ENCODE measurements around the gene EXOSC7. TPM values are rescaled to one million over a fixed set of nuclear protein-coding genes. Genes with fewer than 3 reads are reported as not detected.
A peak's percentile ranks its signal among the peaks of the same experiment; 100 is the strongest.

The EXOSC7 gene
- total RNA-seq: 56.2 TPM

- DNase-seq (ENCODE audit: extremely low spot score in 2 of 2): peak in 1 of 2 donors; percentile 91
- Histone ChIP-seq H3K4me3 (peak within 1 kb of the TSS; percentile 91 to 96), H3K27ac (peak within 1 kb of the TSS; percentile 85), H3K9me3 (no peaks in the 10 kb centered on the region), H3K4me1 (peaks cover 78% of the 10 kb centered on the region), H3K27me3 (no peaks in the 10 kb centered on the region), H3K36me3 (no peaks in the 10 kb centered on the region)
- intact Hi-C loops (cut with DNase I): no loop called here
- TF ChIP-seq CTCF (IDR thresholded peaks at IDR 0.05) (no peak), POLR2A (IDR thresholded peaks at IDR 0.05) (no peak), POLR2AphosphoS5 (IDR thresholded peaks at IDR 0.05; ENCODE audit: insufficient read depth in 1 of 2, low read depth in 1 of 2) (peak in 1 of 2 donors; percentile 82)
Measured at GRCh38 chr3:44976002-44976815, at the start of gene EXOSC7, which contains the start of gene ZDHHC3. TSS of gene EXOSC7 (plus strand) at chr3:44976244. CDS start at chr3:44976278, 34 bp downstream. TSS of gene ZDHHC3 (minus strand) at chr3:44976174. CDS start at chr3:44959436, 16,738 bp downstream.

- Histone ChIP-seq H3K36me3 (peaks cover 0 to 46% of the 10 kb centered on the region in 2 donors), H3K4me3 (no peak overlapping the region), H3K27me3 (no peaks in the 10 kb centered on the region), H3K27ac (no peak overlapping the region), H3K9me3 (no peaks in the 10 kb centered on the region), H3K4me1 (no peaks in the 10 kb centered on the region)
- DNase-seq (ENCODE audit: extremely low spot score in 2 of 2): no peak
- TF ChIP-seq POLR2AphosphoS5 (IDR thresholded peaks at IDR 0.05; ENCODE audit: insufficient read depth in 1 of 2, low read depth in 1 of 2) (no peak), CTCF (IDR thresholded peaks at IDR 0.05) (no peak), POLR2A (IDR thresholded peaks at IDR 0.05) (no peak)
- intact Hi-C loops (cut with DNase I): no loop called here
Measured at GRCh38 chr3:44926921-44927320, 49.1 kb upstream of the EXOSC7 start.

- no peaks in the 10 kb centered on the region for H3K9me3 ChIP-seq
- H3K4me3 ChIP-seq: no peak overlapping the region
- DNase-seq (ENCODE audit: extremely low spot score in 2 of 2): no peak
- no peak overlapping the region for H3K27ac ChIP-seq
- no peaks in the 10 kb centered on the region for H3K4me1 ChIP-seq
- intact Hi-C loops (cut with DNase I): no loop called here
- H3K27me3 ChIP-seq: no peaks in the 10 kb centered on the region
- TF ChIP-seq POLR2A (IDR thresholded peaks at IDR 0.05) (no peak), POLR2AphosphoS5 (IDR thresholded peaks at IDR 0.05; ENCODE audit: insufficient read depth in 1 of 2, low read depth in 1 of 2) (no peak), CTCF (IDR thresholded peaks at IDR 0.05) (no peak)
- peaks cover 0 to 50% of the 10 kb centered on the region in 2 donors for H3K36me3 ChIP-seq
Measured at GRCh38 chr3:44927371-44927770, 48.7 kb upstream of the EXOSC7 start.

GRCh38 chr3:44929782-44930181 lies 46.3 kb upstream of the EXOSC7 start:
- no peaks in the 10 kb centered on the region for H3K4me1 ChIP-seq
- intact Hi-C loops (cut with DNase I): no loop called here
- no peaks in the 10 kb centered on the region for H3K27me3 ChIP-seq
- no peak for TF ChIP-seq POLR2A (IDR thresholded peaks at IDR 0.05)
- TF ChIP-seq CTCF (IDR thresholded peaks at IDR 0.05): no peak
- no peak for TF ChIP-seq POLR2AphosphoS5 (IDR thresholded peaks at IDR 0.05; ENCODE audit: insufficient read depth in 1 of 2, low read depth in 1 of 2)
- peaks cover 0 to 57% of the 10 kb centered on the region in 2 donors for H3K36me3 ChIP-seq
- H3K9me3 ChIP-seq: no peaks in the 10 kb centered on the region
- H3K27ac ChIP-seq: no peak overlapping the region
- no peak for DNase-seq (ENCODE audit: extremely low spot score in 2 of 2)
- no peak overlapping the region for H3K4me3 ChIP-seq

- Histone ChIP-seq H3K36me3 (peaks cover 0 to 50% of the 10 kb centered on the region in 2 donors), H3K27me3 (no peaks in the 10 kb centered on the region), H3K27ac (no peak overlapping the region), H3K9me3 (no peaks in the 10 kb centered on the region), H3K4me1 (no peaks in the 10 kb centered on the region), H3K4me3 (no peak overlapping the region)
- DNase-seq (ENCODE audit: extremely low spot score in 2 of 2): no peak
- TF ChIP-seq CTCF (IDR thresholded peaks at IDR 0.05) (no peak), POLR2AphosphoS5 (IDR thresholded peaks at IDR 0.05; ENCODE audit: insufficient read depth in 1 of 2, low read depth in 1 of 2) (no peak), POLR2A (IDR thresholded peaks at IDR 0.05) (no peak)
- intact Hi-C loops (cut with DNase I): no loop called here
Measured at GRCh38 chr3:44930911-44931310, 45.1 kb upstream of the EXOSC7 start.
